NB4 (cell line): ENCODE data around the gene STK38L.

Experiments used
- MYC ChIP-seq: IDR thresholded peaks from 2 replicates; pipeline ENCODE4 v1.6.1; 2011; ENCODE audit warnings: low read depth, low read length
- POLR2A ChIP-seq: IDR thresholded peaks from 2 replicates; pipeline ENCODE4 v1.6.1; 2011; ENCODE audit warnings: mild to moderate bottlenecking; ENCODE audit not compliant: insufficient read length; ENCODE audit errors: extremely low read depth
- TF ChIP-seq, protein P1 (sequence below): IDR thresholded peaks from one replicate; pipeline ENCODE4 v1.5.1; 2012; ENCODE audit warnings: low read depth, low read length
- TF ChIP-seq, protein P2 (sequence below): IDR thresholded peaks from 2 replicates; pipeline ENCODE4 v1.6.1; 2011; ENCODE audit warnings: low read depth, low read length

DNA sequence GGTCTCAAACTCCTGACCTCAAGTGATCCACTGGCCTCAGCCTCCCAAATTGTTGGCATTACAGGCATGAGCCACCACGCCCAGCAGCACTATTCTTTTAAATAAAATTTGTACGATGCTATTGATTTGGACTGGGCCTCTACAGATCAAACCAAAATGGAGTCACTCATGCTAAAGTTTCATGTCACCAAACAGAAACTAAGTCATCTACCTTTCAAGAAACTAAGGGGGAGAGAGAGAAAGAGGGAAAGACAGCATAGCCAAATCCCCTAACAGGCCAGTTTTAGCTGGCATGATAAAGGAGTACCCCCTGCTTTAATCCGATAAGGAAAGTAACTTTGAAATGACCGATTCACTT, 23.1 kb upstream of the STK38L start:
- TF ChIP-seq, protein P1, sequence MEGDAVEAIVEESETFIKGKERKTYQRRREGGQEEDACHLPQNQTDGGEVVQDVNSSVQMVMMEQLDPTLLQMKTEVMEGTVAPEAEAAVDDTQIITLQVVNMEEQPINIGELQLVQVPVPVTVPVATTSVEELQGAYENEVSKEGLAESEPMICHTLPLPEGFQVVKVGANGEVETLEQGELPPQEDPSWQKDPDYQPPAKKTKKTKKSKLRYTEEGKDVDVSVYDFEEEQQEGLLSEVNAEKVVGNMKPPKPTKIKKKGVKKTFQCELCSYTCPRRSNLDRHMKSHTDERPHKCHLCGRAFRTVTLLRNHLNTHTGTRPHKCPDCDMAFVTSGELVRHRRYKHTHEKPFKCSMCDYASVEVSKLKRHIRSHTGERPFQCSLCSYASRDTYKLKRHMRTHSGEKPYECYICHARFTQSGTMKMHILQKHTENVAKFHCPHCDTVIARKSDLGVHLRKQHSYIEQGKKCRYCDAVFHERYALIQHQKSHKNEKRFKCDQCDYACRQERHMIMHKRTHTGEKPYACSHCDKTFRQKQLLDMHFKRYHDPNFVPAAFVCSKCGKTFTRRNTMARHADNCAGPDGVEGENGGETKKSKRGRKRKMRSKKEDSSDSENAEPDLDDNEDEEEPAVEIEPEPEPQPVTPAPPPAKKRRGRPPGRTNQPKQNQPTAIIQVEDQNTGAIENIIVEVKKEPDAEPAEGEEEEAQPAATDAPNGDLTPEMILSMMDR, result no peak
- no peak for TF ChIP-seq POLR2A
- TF ChIP-seq, protein P2, sequence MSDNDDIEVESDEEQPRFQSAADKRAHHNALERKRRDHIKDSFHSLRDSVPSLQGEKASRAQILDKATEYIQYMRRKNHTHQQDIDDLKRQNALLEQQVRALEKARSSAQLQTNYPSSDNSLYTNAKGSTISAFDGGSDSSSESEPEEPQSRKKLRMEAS, result no peak
- TF ChIP-seq MYC, result no peak
